Measurements from ENCODE around the gene NAT14.

NAT14 gene

GRCh38 chr19:55471266-55471665 is 13.7 kb upstream of the NAT14 start:
- no peak for DNase-seq (ENCODE audit: low read depth)
- no peak for TF ChIP-seq CTCF (IDR thresholded peaks at IDR 0.05; ENCODE audit: low read depth, low read length, missing control alignments)
- H3K4me3 ChIP-seq (ENCODE audit: low read depth, low read length), result no peak overlapping the region

- no peak for DNase-seq (ENCODE audit: low read depth)
- TF ChIP-seq CTCF (IDR thresholded peaks at IDR 0.05; ENCODE audit: low read depth, low read length, missing control alignments), result no peak
- H3K4me3 ChIP-seq (ENCODE audit: low read depth, low read length), result no peak overlapping the region
These were observed 12.5 kb upstream of the NAT14 start for GRCh38 chr19:55472463-55472862.

GRCh38 chr19:55473225-55474012 is 11.6 kb upstream of the NAT14 start:
- TF ChIP-seq CTCF (IDR thresholded peaks at IDR 0.05; ENCODE audit: low read depth, low read length, missing control alignments), result no peak
- DNase-seq (ENCODE audit: low read depth), result no peak
- no peak overlapping the region for H3K4me3 ChIP-seq (ENCODE audit: low read depth, low read length)

GRCh38 chr19:55474269-55475265 is 10.4 kb upstream of the NAT14 start:
- no peak for TF ChIP-seq CTCF (IDR thresholded peaks at IDR 0.05; ENCODE audit: low read depth, low read length, missing control alignments)
- no peak for DNase-seq (ENCODE audit: low read depth)
- no peak overlapping the region for H3K4me3 ChIP-seq (ENCODE audit: low read depth, low read length)

GRCh38 chr19:55476100-55476775 is 8.8 kb upstream of the NAT14 start, which contains the start of gene ZNF628:
Gene ZNF628, plus strand, starts transcription at chr19:55476617. Its CDS starts 3,294 bp downstream, at chr19:55479911.
- H3K4me3 ChIP-seq (ENCODE audit: low read depth, low read length), result peak within 1 kb of the TSS; percentile 78
- DNase-seq (ENCODE audit: low read depth), result peak; percentile 93
- no peak for TF ChIP-seq CTCF (IDR thresholded peaks at IDR 0.05; ENCODE audit: low read depth, low read length, missing control alignments)

GRCh38 chr19:55477905-55478304 is 7.1 kb upstream of the NAT14 start:
- DNase-seq (ENCODE audit: low read depth), result no peak
- H3K4me3 ChIP-seq (ENCODE audit: low read depth, low read length), result peak overlapping the region; percentile 78; the same call in 1 of the 2 replicates
- no peak for TF ChIP-seq CTCF (IDR thresholded peaks at IDR 0.05; ENCODE audit: low read depth, low read length, missing control alignments)

Data from GM12864 (cell line).